Measurements from ENCODE around the gene HSD17B14. TPM values are rescaled to one million over a fixed set of nuclear protein-coding genes. Genes with fewer than 3 reads are reported as not detected.

Gene HSD17B14
- total RNA-seq, 2 donors from 2014 or later: 43.0 to 81.0 TPM

GRCh38 chr19:48819366-48819816 is 16.9 kb downstream of the HSD17B14 start:
- 85 to 95% methylated on average over 3 to 4 of the region's 4 CpGs for WGBS, 2 experiments (ENCODE audit: insufficient coverage in 1 of 2, insufficient read length in 1 of 2)
- Mint-ChIP-seq H3K27ac (no peak overlapping the region), H3K36me3 (ENCODE audit: low read depth) (peaks cover 12% of the 10 kb centered on the region), H3K4me3 (no peak overlapping the region), H3K4me1 (peaks cover 9% of the 10 kb centered on the region), H3K9me3 (peaks cover 2% of the 10 kb centered on the region), H3K27me3 (ENCODE audit: insufficient read depth) (no peaks in the 10 kb centered on the region)
- Histone ChIP-seq H3K36me3 (ENCODE audit: control insufficient read depth, insufficient read depth, low read length) (peaks cover 25% of the 10 kb centered on the region), H3K4me3 (ENCODE audit: low read length) (no peak overlapping the region), H3K9ac (ENCODE audit: extremely low read depth, low read length, poor library complexity, severe bottlenecking) (no peak overlapping the region), H3K9me3 (ENCODE audit: control insufficient read depth, low read length) (no peaks in the 10 kb centered on the region), H3K27me3 (ENCODE audit: control insufficient read depth, insufficient read depth, low read length, poor library complexity, severe bottlenecking) (no peaks in the 10 kb centered on the region), H3K27ac (ENCODE audit: low read depth, low read length) (no peak overlapping the region), H3K4me1 (ENCODE audit: control insufficient read depth, insufficient read depth, low read length) (no peaks in the 10 kb centered on the region)
- DNase-seq: no peak
- no peak for TF ChIP-seq CTCF (conservative IDR thresholded peaks at IDR 0.05)

- whole genome bisulfite sequencing, 2 experiments (ENCODE audit: insufficient coverage in 1 of 2, insufficient read length in 1 of 2): 91 to 97% methylated on average over 6 to 9 of the region's 9 CpGs
- DNase-seq: no peak
- Mint-ChIP-seq H3K36me3 (ENCODE audit: low read depth) (peaks cover 11% of the 10 kb centered on the region), H3K4me1 (peaks cover 9% of the 10 kb centered on the region), H3K9me3 (no peaks in the 10 kb centered on the region), H3K27me3 (ENCODE audit: insufficient read depth) (no peaks in the 10 kb centered on the region), H3K4me3 (no peak overlapping the region), H3K27ac (no peak overlapping the region)
- no peak overlapping the region for H3K27ac ChIP-seq (ENCODE audit: low read depth, low read length)
- H3K36me3 ChIP-seq (ENCODE audit: control insufficient read depth, insufficient read depth, low read length): peaks cover 30% of the 10 kb centered on the region
- no peak overlapping the region for H3K9ac ChIP-seq (ENCODE audit: extremely low read depth, low read length, poor library complexity, severe bottlenecking)
- H3K27me3 ChIP-seq (ENCODE audit: control insufficient read depth, insufficient read depth, low read length, poor library complexity, severe bottlenecking): no peaks in the 10 kb centered on the region
- H3K9me3 ChIP-seq (ENCODE audit: control insufficient read depth, low read length): no peaks in the 10 kb centered on the region
- TF ChIP-seq CTCF (conservative IDR thresholded peaks at IDR 0.05): no peak
- no peak overlapping the region for H3K4me3 ChIP-seq (ENCODE audit: low read length)
- no peaks in the 10 kb centered on the region for H3K4me1 ChIP-seq (ENCODE audit: control insufficient read depth, insufficient read depth, low read length)
These were observed 18.0 kb downstream of the HSD17B14 start for GRCh38 chr19:48818234-48818820.

- H3K9ac ChIP-seq (ENCODE audit: extremely low read depth, low read length, poor library complexity, severe bottlenecking): no peak overlapping the region
- Mint-ChIP-seq H3K9me3 (no peaks in the 10 kb centered on the region), H3K4me3 (no peak overlapping the region), H3K27me3 (ENCODE audit: insufficient read depth) (no peaks in the 10 kb centered on the region), H3K27ac (no peak overlapping the region), H3K4me1 (peaks cover 12% of the 10 kb centered on the region), H3K36me3 (ENCODE audit: low read depth) (peaks cover 11% of the 10 kb centered on the region)
- H3K9me3 ChIP-seq (ENCODE audit: control insufficient read depth, low read length): no peaks in the 10 kb centered on the region
- no peak for DNase-seq
- no peak overlapping the region for H3K27ac ChIP-seq (ENCODE audit: low read depth, low read length)
- peaks cover 7% of the 10 kb centered on the region for H3K4me1 ChIP-seq (ENCODE audit: control insufficient read depth, insufficient read depth, low read length)
- TF ChIP-seq CTCF (conservative IDR thresholded peaks at IDR 0.05): no peak
- 91 to 97% methylated on average over 5 of the region's 5 CpGs for WGBS, 2 experiments (ENCODE audit: insufficient coverage in 1 of 2, insufficient read length in 1 of 2)
- peaks cover 24% of the 10 kb centered on the region for H3K36me3 ChIP-seq (ENCODE audit: control insufficient read depth, insufficient read depth, low read length)
- H3K27me3 ChIP-seq (ENCODE audit: control insufficient read depth, insufficient read depth, low read length, poor library complexity, severe bottlenecking): no peaks in the 10 kb centered on the region
- no peak overlapping the region for H3K4me3 ChIP-seq (ENCODE audit: low read length)
These were observed 18.6 kb downstream of the HSD17B14 start for GRCh38 chr19:48817585-48818124.
